Measurements from ENCODE around the gene PLB1. TPM values are rescaled to one million over a fixed set of nuclear protein-coding genes. Genes with fewer than 3 reads are reported as not detected.

Gene PLB1
- total RNA-seq, 1 experiment from 2014 or later, result 0.40 TPM

GRCh38 chr2:28451793-28452533 lies 43.9 kb upstream of the PLB1 start:
- ChIA-PET POLR2A (ENCODE audit: unreplicated experiment) (no interaction called here), CTCF (no interaction called here)
- H3K4me1 ChIP-seq (ENCODE audit: insufficient read depth, low read length), result peaks cover 36% of the 10 kb centered on the region
- ATAC-seq, result no peak; the same call in 1 of the 2 replicates
- no peaks in the 10 kb centered on the region for H4K20me1 ChIP-seq (ENCODE audit: low read length)
- H3K4me2 ChIP-seq (ENCODE audit: low read length), result no peak overlapping the region
- BruUV-seq (replicated peaks), result no TSS peak
- no peaks in the 10 kb centered on the region for H3K36me3 ChIP-seq (ENCODE audit: low read depth, low read length)
- no peaks in the 10 kb centered on the region for H3K9me3 ChIP-seq (ENCODE audit: low read length)
- no peak overlapping the region for H3K9ac ChIP-seq (ENCODE audit: low read length)
- no peaks in the 10 kb centered on the region for H3K9me2 ChIP-seq (replicated peaks; ENCODE audit: low read length)
- H3K27ac ChIP-seq (ENCODE audit: low read length), result no peak overlapping the region
- no peak overlapping the region for H3K4me3 ChIP-seq (ENCODE audit: low read length)
- no peak for TF ChIP-seq CTCF (conservative IDR thresholded peaks at IDR 0.05; ENCODE audit: low read depth, low read length)
- no peak for TF ChIP-seq EZH2 (IDR thresholded peaks at IDR 0.05; ENCODE audit: low read length, unreplicated experiment)
- TF ChIP-seq EZH2phosphoT487 (IDR thresholded peaks at IDR 0.05; ENCODE audit: borderline replicate concordance, low read length), result no peak
- H3K27me3 ChIP-seq (ENCODE audit: low read length), result no peaks in the 10 kb centered on the region
- DNase-seq, result no peak
- intact Hi-C loops (cut with micrococcal nuclease), result no loop called here
- H2AFZ ChIP-seq (ENCODE audit: low read length), result no peak overlapping the region
- no peaks in the 10 kb centered on the region for H3F3A ChIP-seq (ENCODE audit: low read length, unreplicated experiment)
- no peaks in the 10 kb centered on the region for H3K79me2 ChIP-seq (ENCODE audit: low read length)

- no peak overlapping the region for H2AFZ ChIP-seq (ENCODE audit: low read length)
- POLR2A ChIA-PET (ENCODE audit: unreplicated experiment), result no interaction called here
- H3K36me3 ChIP-seq (ENCODE audit: low read depth, low read length), result no peaks in the 10 kb centered on the region
- H3K9ac ChIP-seq (ENCODE audit: low read length), result no peak overlapping the region
- no peak overlapping the region for H3K27ac ChIP-seq (ENCODE audit: low read length)
- no peaks in the 10 kb centered on the region for H4K20me1 ChIP-seq (ENCODE audit: low read length)
- CTCF ChIA-PET, result no interaction called here
- no peak overlapping the region for H3K4me2 ChIP-seq (ENCODE audit: low read length)
- no peaks in the 10 kb centered on the region for H3K9me2 ChIP-seq (replicated peaks; ENCODE audit: low read length)
- no peak overlapping the region for H3K4me3 ChIP-seq (ENCODE audit: low read length)
- H3K4me1 ChIP-seq (ENCODE audit: insufficient read depth, low read length), result peaks cover 29% of the 10 kb centered on the region
- BruUV-seq (replicated peaks), result no TSS peak
- intact Hi-C loops (cut with micrococcal nuclease), result no loop called here
- no peaks in the 10 kb centered on the region for H3K79me2 ChIP-seq (ENCODE audit: low read length)
- ATAC-seq, result peak; percentile 74
- no peaks in the 10 kb centered on the region for H3K9me3 ChIP-seq (ENCODE audit: low read length)
- no peaks in the 10 kb centered on the region for H3K27me3 ChIP-seq (ENCODE audit: low read length)
- TF ChIP-seq CTCF (conservative IDR thresholded peaks at IDR 0.05; ENCODE audit: low read depth, low read length), result peak; percentile 92
- no peak for TF ChIP-seq EZH2 (IDR thresholded peaks at IDR 0.05; ENCODE audit: low read length, unreplicated experiment)
- TF ChIP-seq EZH2phosphoT487 (IDR thresholded peaks at IDR 0.05; ENCODE audit: borderline replicate concordance, low read length), result no peak
- peak; percentile 65 for DNase-seq
- no peaks in the 10 kb centered on the region for H3F3A ChIP-seq (ENCODE audit: low read length, unreplicated experiment)
These were observed 43.3 kb upstream of the PLB1 start for GRCh38 chr2:28452534-28453081.

- no peak overlapping the region for H3K4me3 ChIP-seq (ENCODE audit: low read length)
- TF ChIP-seq EZH2phosphoT487 (IDR thresholded peaks at IDR 0.05; ENCODE audit: borderline replicate concordance, low read length) (no peak), EZH2 (IDR thresholded peaks at IDR 0.05; ENCODE audit: low read length, unreplicated experiment) (no peak), CTCF (conservative IDR thresholded peaks at IDR 0.05; ENCODE audit: low read depth, low read length) (no peak)
- no peak overlapping the region for H3K4me2 ChIP-seq (ENCODE audit: low read length)
- no TSS peak for BruUV-seq (replicated peaks)
- intact Hi-C loops (cut with micrococcal nuclease), result no loop called here
- H3K27me3 ChIP-seq (ENCODE audit: low read length), result no peaks in the 10 kb centered on the region
- ATAC-seq (no peak), DNase-seq (no peak)
- H4K20me1 ChIP-seq (ENCODE audit: low read length), result no peaks in the 10 kb centered on the region
- H3F3A ChIP-seq (ENCODE audit: low read length, unreplicated experiment), result no peaks in the 10 kb centered on the region
- H3K36me3 ChIP-seq (ENCODE audit: low read depth, low read length), result no peaks in the 10 kb centered on the region
- H3K27ac ChIP-seq (ENCODE audit: low read length), result no peak overlapping the region
- no peaks in the 10 kb centered on the region for H3K79me2 ChIP-seq (ENCODE audit: low read length)
- peaks cover 21% of the 10 kb centered on the region for H3K4me1 ChIP-seq (ENCODE audit: insufficient read depth, low read length)
- ChIA-PET POLR2A (ENCODE audit: unreplicated experiment) (no interaction called here), CTCF (no interaction called here)
- H3K9me3 ChIP-seq (ENCODE audit: low read length), result no peaks in the 10 kb centered on the region
- H2AFZ ChIP-seq (ENCODE audit: low read length), result no peak overlapping the region
- no peak overlapping the region for H3K9ac ChIP-seq (ENCODE audit: low read length)
- H3K9me2 ChIP-seq (replicated peaks; ENCODE audit: low read length), result no peaks in the 10 kb centered on the region
These were observed 42.5 kb upstream of the PLB1 start for GRCh38 chr2:28453396-28453795.
